Fibroblast of villous mesenchyme (primary cell): ENCODE measurements around the gene OR6C70. TPM values are rescaled to one million over a fixed set of nuclear protein-coding genes. Genes with fewer than 3 reads are reported as not detected.
"Not testable (repeated sequence)": the region's sequence is repeated elsewhere in the genome, so short reads cannot be mapped to it uniquely, and the experiment has no call there.

Experiments used
- DNase-seq: peaks from one replicate; pipeline ENCODE4 v3.0.0-alpha.2; 2010; ENCODE audit warnings: low read depth
- H3K4me3 ChIP-seq: 2 replicates; pipeline ENCODE4 v1.5.1; 2011; ENCODE audit warnings: low read depth, mild to moderate bottlenecking, low read length
- total RNA-seq: library from RNA; depleted of rRNA; stranded (reverse); fragments of >200 nt; gene quantifications from 2 replicates; pipeline ENCODE4 v1.2.3, GENCODE V29; 2012
- TF ChIP-seq, protein P1 (sequence below): IDR thresholded peaks from 2 replicates; pipeline ENCODE4 v1.5.1; 2012; ENCODE audit warnings: low read depth, mild to moderate bottlenecking, low read length; ENCODE audit not compliant: insufficient read depth

Gene OR6C70
- total RNA-seq, 1 donor = not detected

GRCh38 chr12:55445357-55445756 is 24.6 kb downstream of the OR6C70 start:
- no peak overlapping the region for H3K4me3 ChIP-seq
- DNase-seq = no peak
- TF ChIP-seq, protein P1, sequence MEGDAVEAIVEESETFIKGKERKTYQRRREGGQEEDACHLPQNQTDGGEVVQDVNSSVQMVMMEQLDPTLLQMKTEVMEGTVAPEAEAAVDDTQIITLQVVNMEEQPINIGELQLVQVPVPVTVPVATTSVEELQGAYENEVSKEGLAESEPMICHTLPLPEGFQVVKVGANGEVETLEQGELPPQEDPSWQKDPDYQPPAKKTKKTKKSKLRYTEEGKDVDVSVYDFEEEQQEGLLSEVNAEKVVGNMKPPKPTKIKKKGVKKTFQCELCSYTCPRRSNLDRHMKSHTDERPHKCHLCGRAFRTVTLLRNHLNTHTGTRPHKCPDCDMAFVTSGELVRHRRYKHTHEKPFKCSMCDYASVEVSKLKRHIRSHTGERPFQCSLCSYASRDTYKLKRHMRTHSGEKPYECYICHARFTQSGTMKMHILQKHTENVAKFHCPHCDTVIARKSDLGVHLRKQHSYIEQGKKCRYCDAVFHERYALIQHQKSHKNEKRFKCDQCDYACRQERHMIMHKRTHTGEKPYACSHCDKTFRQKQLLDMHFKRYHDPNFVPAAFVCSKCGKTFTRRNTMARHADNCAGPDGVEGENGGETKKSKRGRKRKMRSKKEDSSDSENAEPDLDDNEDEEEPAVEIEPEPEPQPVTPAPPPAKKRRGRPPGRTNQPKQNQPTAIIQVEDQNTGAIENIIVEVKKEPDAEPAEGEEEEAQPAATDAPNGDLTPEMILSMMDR = no peak

DNA sequence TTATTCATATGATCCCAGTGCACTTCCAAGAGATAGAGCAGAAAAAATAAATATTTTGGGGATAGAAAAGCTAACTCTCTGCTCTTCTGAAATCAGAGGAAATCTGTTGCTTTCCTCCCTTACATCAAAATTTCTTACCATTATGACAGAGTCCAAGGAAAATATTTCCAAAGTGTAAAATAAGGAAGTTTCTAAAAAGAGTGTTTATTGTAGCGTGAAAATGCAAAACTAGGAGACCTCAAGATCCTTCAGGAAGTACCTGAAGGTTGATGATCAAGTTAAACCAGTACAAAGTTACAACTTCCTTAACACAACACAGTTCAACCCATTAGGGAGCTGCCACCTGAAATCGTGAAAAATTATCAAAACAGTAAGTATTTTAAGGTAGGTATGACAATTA is 26.2 kb downstream of the OR6C70 start, which contains the start of gene OR6C2:
Gene OR6C2, plus strand, starts transcription at position 301 of the 400 bp plus-strand sequence. CDS start 8,138 bp downstream, outside the sequence.
- H3K4me3 ChIP-seq = no peak within 1 kb of the TSS
- no peak for DNase-seq
- TF ChIP-seq, protein P1 = no peak

DNA sequence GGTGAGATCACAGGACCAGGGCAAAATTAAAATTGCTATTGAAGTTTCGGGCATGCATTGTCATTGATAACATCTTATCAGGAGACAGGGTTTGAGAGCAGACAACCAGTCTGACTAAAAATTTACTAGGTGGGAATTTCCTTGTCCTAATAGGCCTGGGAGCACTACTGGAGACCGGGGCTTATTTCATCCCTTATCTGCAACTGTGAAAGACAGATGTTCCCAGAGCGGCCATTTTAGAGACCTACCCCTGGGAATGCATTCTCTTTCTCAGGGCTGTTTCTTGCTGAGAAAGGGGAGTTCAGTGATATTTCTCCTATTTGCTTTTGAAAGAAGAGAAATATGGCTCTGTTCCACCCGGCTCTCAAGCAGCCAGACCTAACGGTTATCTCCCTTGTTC is 28.7 kb downstream of the OR6C70 start:
- DNase-seq, H3K4me3 ChIP-seq: not testable (repeated sequence)

- DNase-seq = no peak
Observed at GRCh38 chr12:55428331-55429243, 41.4 kb downstream of the OR6C70 start.

DNA sequence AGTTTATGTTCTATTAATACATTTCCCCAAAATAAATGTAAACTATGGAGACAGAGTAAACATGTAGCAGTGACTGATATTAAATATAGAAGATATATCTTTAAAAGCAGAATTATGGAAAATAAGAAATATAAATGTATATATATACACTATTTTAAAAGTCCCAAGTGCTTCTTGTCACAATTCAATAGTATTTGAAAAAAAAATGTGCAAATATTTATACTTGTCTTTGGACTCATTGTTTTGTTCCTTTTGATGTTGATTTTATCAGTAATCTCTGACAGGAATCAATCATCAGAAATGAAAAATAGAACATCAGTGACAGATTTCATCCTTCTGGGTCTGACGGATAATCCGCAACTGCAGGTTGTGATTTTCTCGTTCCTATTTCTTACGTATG is 44.0 kb downstream of the OR6C70 start, which contains the start of gene OR6C76:
Gene OR6C76, plus strand, starts transcription at position 301 of the 400 bp plus-strand sequence. Its CDS starts 0 bp downstream, at position 301.
- TF ChIP-seq, protein P1 = no peak
- no peak for DNase-seq
- H3K4me3 ChIP-seq = no peak within 1 kb of the TSS

More at GRCh38 chr12:55428331-55429243, 41.4 kb downstream of the OR6C70 start:
- TF ChIP-seq, protein P1 = no peak
- no peak overlapping the region for H3K4me3 ChIP-seq

- TF ChIP-seq, protein P1 = no peak
- no peak for DNase-seq
- no peak overlapping the region for H3K4me3 ChIP-seq
Observed at GRCh38 chr12:55420307-55420962, 49.5 kb downstream of the OR6C70 start.

Other genes starting within 250 kb of the OR6C70 start
- not detected in 2 replicates for gene OR10A7, start 249.1 kb downstream of the OR6C70 start, total RNA-seq
- not detected in 2 replicates for gene OR6C74, start 225.5 kb downstream of the OR6C70 start, total RNA-seq
- not detected in 2 replicates for gene OR6C6, start 173.6 kb downstream of the OR6C70 start, total RNA-seq
- not detected in 2 replicates for gene OR6C1, start 155.8 kb downstream of the OR6C70 start, total RNA-seq
- gene OR6C3, start 139.4 kb downstream of the OR6C70 start, total RNA-seq = not detected in 2 replicates
- not detected in 2 replicates for gene OR6C75, start 107.2 kb downstream of the OR6C70 start, total RNA-seq
- not detected in 2 replicates for gene OR6C65, start 69.6 kb downstream of the OR6C70 start, total RNA-seq
- gene OR6C76, start 43.9 kb downstream of the OR6C70 start, total RNA-seq = not detected in 2 replicates
- not detected in 2 replicates for gene OR6C2, start 26.1 kb downstream of the OR6C70 start, total RNA-seq
- gene OR6C68, start 22.2 kb upstream of the OR6C70 start, total RNA-seq = not detected in 2 replicates
- not detected in 2 replicates for gene OR6C4, start 79.5 kb upstream of the OR6C70 start, total RNA-seq
- gene OR2AP1, start 102.3 kb upstream of the OR6C70 start, total RNA-seq = not detected in 2 replicates
- gene OR10P1, start 166.8 kb upstream of the OR6C70 start, total RNA-seq = under 0.01 TPM in 1 of 2 replicates, not detected in the other
- gene ITGA7, start 237.8 kb upstream of the OR6C70 start, total RNA-seq = 1.3 TPM in 2 replicates
- gene BLOC1S1, start 245.9 kb upstream of the OR6C70 start, total RNA-seq = 36.3 and 54.4 TPM in 2 replicates